Endothelial cell of umbilical vein (primary cell): Measurements from ENCODE around the gene USP12. TPM values are rescaled to one million over a fixed set of nuclear protein-coding genes. Genes with fewer than 3 reads are reported as not detected.
A peak's percentile ranks its signal among the peaks of the same experiment; 100 is the strongest.

Experiments used
- BruUV-seq: library from RNA; stranded (reverse); fragments of 400-500 nt; replicated peaks from 2 replicates; lab custom pipeline; 2021; lab: Mats Ljungman, UMichigan
- CTCF ChIA-PET: fragments of 300-600, 350-600 bp; sonication (Branson Sonifier 250); formaldehyde crosslinking; loops from one replicate; lab custom pipeline; 2021; ENCODE audit warnings: antibody characterized with exemption, inconsistent platforms; lab: Charles Lee
- POLR2A ChIA-PET: fragments of 300-600, 350-600 bp; sonication (Branson Sonifier 250); formaldehyde crosslinking; loops from one replicate; lab custom pipeline; 2021; ENCODE audit warnings: antibody characterized with exemption, inconsistent platforms; lab: Charles Lee
- DNase-seq: peaks from one replicate; pipeline ENCODE4 v3.0.0-alpha.2; 2011; ENCODE audit warnings: low read depth, low spot score
- FAIRE-seq: peaks from 2 replicates; lab custom pipeline; 2011; peaks lifted over from hg19 to GRCh38; lab: Jason Lieb, UNC
- H2AFZ ChIP-seq: 2 replicates; pipeline ENCODE4 v1.6.0; 2012; ENCODE audit warnings: low read depth, low read length, control low read depth, inconsistent platforms
- H3K27ac ChIP-seq: 2 replicates; pipeline ENCODE4 v1.5.1; 2011; ENCODE audit warnings: low read depth, mild to moderate bottlenecking, control low read depth, low read length, moderate library complexity; ENCODE audit not compliant: insufficient read depth
- H3K27me3 ChIP-seq, 2 experiments: 2 replicates each; pipeline versions ENCODE4 v1.6.0 to v1.6.1; 2011; ENCODE audit warnings: low read length in 2 of 2, mixed read lengths in 1 of 2; ENCODE audit not compliant: control insufficient read depth in 2 of 2, insufficient read depth in 2 of 2
- H3K36me3 ChIP-seq, 2 experiments: 2 replicates in 1 of 2; 3 replicates in 1 of 2; pipeline ENCODE4 v1.5.1; 2011; ENCODE audit warnings: low read length in 2 of 2, mild to moderate bottlenecking in 1 of 2, moderate library complexity in 1 of 2; ENCODE audit not compliant: control insufficient read depth in 2 of 2, insufficient read depth in 2 of 2; ENCODE audit errors: extremely low read depth in 1 of 2
- H3K4me1 ChIP-seq: 3 replicates; pipeline ENCODE4 v1.5.1; 2011; ENCODE audit warnings: mild to moderate bottlenecking, low read length; ENCODE audit not compliant: control insufficient read depth, insufficient read depth; ENCODE audit errors: extremely low read depth
- H3K4me2 ChIP-seq: 2 replicates; pipeline ENCODE4 v1.6.1; 2011; ENCODE audit warnings: low read length, control low read depth, mixed read lengths; ENCODE audit not compliant: insufficient read depth
- H3K4me3 ChIP-seq, 3 experiments: fragments of 200-600 bp in 1 of 3; sonication (generic), shearing (Covaris generic) in 1 of 3; replicated peaks in 1 of 3; 2 replicates each; pipeline ENCODE4 v1.5.1; 2011 to 2016; ENCODE audit warnings: control low read depth in 3 of 3, low read length in 3 of 3, mild to moderate bottlenecking in 2 of 3, inconsistent platforms in 1 of 3, low read depth in 1 of 3, moderate library complexity in 1 of 3; ENCODE audit not compliant: insufficient read depth in 1 of 3
- H3K79me2 ChIP-seq: 2 replicates; pipeline ENCODE4 v1.6.0; 2012; ENCODE audit warnings: low read length, inconsistent platforms; ENCODE audit not compliant: control insufficient read depth, insufficient read depth
- H3K9ac ChIP-seq: replicated peaks from 2 replicates; pipeline ENCODE3; 2011; ENCODE audit warnings: low read length, control low read depth; ENCODE audit not compliant: insufficient read depth; ENCODE audit errors: extremely low read depth
- H3K9me1 ChIP-seq: replicated peaks from 3 replicates; pipeline ENCODE4 v1.6.0; 2011; ENCODE audit warnings: mild to moderate bottlenecking, low read length; ENCODE audit not compliant: control insufficient read depth, insufficient read depth; ENCODE audit errors: extremely low read depth
- H3K9me3 ChIP-seq: replicated peaks from 2 replicates; pipeline ENCODE4 v1.5.1; 2012; ENCODE audit warnings: low read length, inconsistent platforms; ENCODE audit not compliant: control insufficient read depth, insufficient read depth
- H4K20me1 ChIP-seq: replicated peaks from 2 replicates; pipeline ENCODE3; 2011; ENCODE audit warnings: mild to moderate bottlenecking, low read length; ENCODE audit not compliant: control insufficient read depth, insufficient read depth; ENCODE audit errors: extremely low read depth
- CTCF ChIP-seq, 2 donors: IDR thresholded peaks; 1 replicate in 1 of 2; 2 replicates in 1 of 2; pipeline ENCODE4 v1.5.1; 2011; ENCODE audit warnings: low read length in 2 of 2, mild to moderate bottlenecking in 2 of 2, moderate library complexity in 2 of 2, control low read depth in 1 of 2, inconsistent platforms in 1 of 2, low read depth in 1 of 2; ENCODE audit not compliant: insufficient read depth in 1 of 2; ENCODE audit errors: extremely low read depth in 1 of 2
- EZH2 ChIP-seq: IDR thresholded peaks from 2 replicates; pipeline ENCODE4 v1.6.1; 2012; ENCODE audit warnings: borderline replicate concordance, low read depth, mild to moderate bottlenecking, moderate library complexity, low read length, inconsistent platforms; ENCODE audit not compliant: severe bottlenecking
- JUN ChIP-seq: IDR thresholded peaks from 2 replicates; pipeline ENCODE4 v1.6.1; 2011; ENCODE audit warnings: borderline replicate concordance, low read depth; ENCODE audit not compliant: insufficient read length, insufficient read depth
- MAX ChIP-seq: IDR thresholded peaks from 2 replicates; pipeline ENCODE4 v1.6.1; 2011; ENCODE audit not compliant: insufficient read depth, insufficient read length
- MYC ChIP-seq: IDR thresholded peaks from one replicate; pipeline ENCODE4 v1.6.1; 2011; ENCODE audit warnings: mild to moderate bottlenecking, low read depth, low read length
- POLR2A ChIP-seq: IDR thresholded peaks from 2 replicates; pipeline ENCODE4 v1.6.1; 2012; ENCODE audit warnings: low read depth, mild to moderate bottlenecking, control low read depth, low read length
- dilution Hi-C: fragments of 300-500 bp; cut with MboI; formaldehyde crosslinking; loops from one replicate; pipeline ENCODE4 v1.15.0; 2019; ENCODE audit warnings: low sequenced_read_pairs; ENCODE audit not compliant: extremely low pct_ligation_motif_present
- intact Hi-C: fragments of 100-400 bp; cut with micrococcal nuclease; formaldehyde crosslinking; loops from one replicate; pipeline ENCODE4 v1.10.0; 2022
- polyA plus RNA-seq, 4 experiments: library from polyadenylated mRNA; depleted of rRNA in 3 of 4; stranded (reverse) in 3 of 4; unstranded in 1 of 4; fragments of >200 nt; gene quantifications; 2 replicates each; pipeline versions ENCODE4 v1.2.1 to v1.2.3, GENCODE V29; 2011 to 2012; ENCODE audit warnings: missing spikeins in 1 of 4
- total RNA-seq: library from RNA; stranded (reverse); gene quantifications from 2 replicates; pipeline ENCODE4 v1.2.3, GENCODE V29; 2021

USP12 gene
- total and polyA plus RNA-seq, 2 donors (not counting 3 experiments of a cell fraction or from before 2014, with no cell fraction given): 6.2 to 33.4 TPM

GRCh38 chr13:27168086-27168485, 3.5 kb downstream of the USP12 start:
- Histone ChIP-seq H3K27ac (no peak overlapping the region), H4K20me1 (peaks cover 38% of the 10 kb centered on the region), H3K9ac (no peak overlapping the region), H3K4me3 (peak overlapping the region in 1 of 3 experiments; percentile 35), H3K4me1 (peaks cover 37% of the 10 kb centered on the region), H3K9me1 (no peaks in the 10 kb centered on the region), H3K9me3 (no peaks in the 10 kb centered on the region), H2AFZ (no peak overlapping the region), H3K36me3 (no peaks in the 10 kb centered on the region), H3K27me3 (no peaks in the 10 kb centered on the region), H3K4me2 (peak overlapping the region; percentile 100), H3K79me2 (peaks cover 79% of the 10 kb centered on the region)
- CTCF ChIA-PET: interaction anchor here (0.6 to 1.2 kb wide), 2 partner anchors 19 to 27 kb away, joined by 3 read pairs; no protein-coding TSS in a partner anchor
- dilution Hi-C loops: no loop called here
- no peak for FAIRE-seq
- DNase-seq: peak; percentile 49
- intact Hi-C loops: no loop called here
- BruUV-seq: no TSS peak
- TF ChIP-seq MYC: no peak
- TF ChIP-seq MAX: no peak
- TF ChIP-seq JUN: no peak
- TF ChIP-seq CTCF (IDR thresholded peaks at IDR 0.05; ENCODE audit: extremely low read depth in 1 of 2, insufficient read depth in 1 of 2, low read depth in 1 of 2, low read length in 2 of 2): no peak
- TF ChIP-seq EZH2: no peak
- POLR2A ChIA-PET: no interaction called here

- dilution Hi-C loops: no loop called here
These were observed 5.3 kb downstream of the USP12 start for GRCh38 chr13:27166313-27166712.

More at GRCh38 chr13:27166313-27166712, 5.3 kb downstream of the USP12 start:
- FAIRE-seq (no peak), DNase-seq (no peak)
- Histone ChIP-seq H3K36me3 (no peaks in the 10 kb centered on the region), H3K9ac (no peak overlapping the region), H3K9me1 (no peaks in the 10 kb centered on the region), H3K9me3 (no peaks in the 10 kb centered on the region), H3K4me1 (peaks cover 30% of the 10 kb centered on the region), H2AFZ (no peak overlapping the region), H4K20me1 (peaks cover 46% of the 10 kb centered on the region), H3K27ac (no peak overlapping the region), H3K4me2 (no peak overlapping the region), H3K27me3 (no peaks in the 10 kb centered on the region), H3K4me3 (no peak overlapping the region), H3K79me2 (peaks cover 97% of the 10 kb centered on the region)
- CTCF ChIA-PET: no interaction called here
- BruUV-seq: no TSS peak
- TF ChIP-seq POLR2A: no peak
- intact Hi-C loops: no loop called here
- POLR2A ChIA-PET: no interaction called here
